Iris pigment epithelial cell (primary cell): ENCODE data around the gene OR4P4.

Experiments used
- DNase-seq: peaks from one replicate; pipeline ENCODE4 v3.0.0-alpha.2; 2011; ENCODE audit warnings: low read depth

OR4P4 gene

DNA sequence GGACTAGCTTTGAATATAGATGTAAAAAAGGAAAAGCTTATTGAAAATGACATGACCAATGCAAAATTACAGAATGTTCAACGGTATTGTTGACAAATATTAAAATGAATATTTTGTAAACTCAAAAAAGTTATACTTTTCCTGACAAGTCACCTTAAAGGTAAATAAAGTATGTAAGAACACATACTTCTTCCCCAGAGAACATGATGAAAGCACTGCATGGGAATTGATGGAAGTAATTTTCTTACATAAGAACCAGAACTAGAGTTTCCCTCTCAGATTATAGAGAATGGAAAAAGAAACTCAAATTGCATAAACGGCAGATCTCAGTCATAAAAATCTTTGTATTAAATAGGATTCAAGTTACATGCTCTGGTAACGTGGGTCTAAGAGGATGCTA lies at the start of gene OR4P4:
TSS of gene OR4P4 (plus strand) at position 301 of the 400 bp plus-strand sequence.
- DNase-seq, result no peak

GRCh38 chr11:55607545-55607944 lies 27.4 kb upstream of the OR4P4 start, which contains the start of gene OR4C11:
Gene OR4C11, minus strand, starts transcription at chr11:55607645. Its CDS starts 3,272 bp downstream, at chr11:55604373.
- no peak for DNase-seq

DNA sequence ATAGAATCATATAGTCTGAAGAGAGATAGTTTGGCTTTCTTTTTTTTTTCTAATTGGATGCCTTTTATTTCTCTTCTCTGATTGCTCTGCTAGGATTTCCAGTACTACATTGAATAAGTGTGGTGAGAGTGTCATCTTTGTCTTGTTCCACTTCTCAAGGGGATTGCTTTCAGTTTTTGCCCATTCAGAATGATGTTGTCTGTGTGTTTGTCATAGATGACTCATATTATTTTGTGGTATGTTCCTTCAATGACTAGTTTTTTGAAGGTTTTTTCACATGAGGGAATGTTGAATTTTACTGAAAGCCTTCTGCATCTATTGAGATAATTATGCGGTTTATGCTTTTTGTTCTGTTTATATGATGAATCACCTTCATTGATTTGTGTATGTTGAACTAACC lies 10.4 kb upstream of the OR4P4 start:
- no peak for DNase-seq

DNA sequence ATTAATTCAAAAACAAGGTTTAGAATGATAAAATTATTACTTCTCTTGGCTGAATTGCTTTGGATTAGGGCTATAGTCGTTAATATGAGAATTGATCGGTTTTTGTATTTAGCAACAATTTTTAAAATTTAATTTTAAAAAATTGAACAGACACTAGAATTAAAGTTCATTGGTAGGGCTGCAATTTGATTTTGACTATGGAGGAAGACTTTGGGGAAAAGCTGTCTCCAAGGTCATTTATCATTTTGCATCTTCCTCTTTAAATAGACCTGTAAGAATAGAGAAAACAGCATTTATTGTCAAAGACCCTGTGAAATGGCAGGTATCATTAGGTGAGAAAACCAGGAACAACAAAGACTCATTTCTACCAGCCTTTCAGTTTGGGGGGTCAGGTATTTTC lies 13.1 kb downstream of the OR4P4 start, which contains the start of gene OR4S2:
TSS of gene OR4S2 (plus strand) at position 301 of the 400 bp plus-strand sequence. CDS start 2,577 bp downstream, outside the sequence.
- no peak for DNase-seq

DNA sequence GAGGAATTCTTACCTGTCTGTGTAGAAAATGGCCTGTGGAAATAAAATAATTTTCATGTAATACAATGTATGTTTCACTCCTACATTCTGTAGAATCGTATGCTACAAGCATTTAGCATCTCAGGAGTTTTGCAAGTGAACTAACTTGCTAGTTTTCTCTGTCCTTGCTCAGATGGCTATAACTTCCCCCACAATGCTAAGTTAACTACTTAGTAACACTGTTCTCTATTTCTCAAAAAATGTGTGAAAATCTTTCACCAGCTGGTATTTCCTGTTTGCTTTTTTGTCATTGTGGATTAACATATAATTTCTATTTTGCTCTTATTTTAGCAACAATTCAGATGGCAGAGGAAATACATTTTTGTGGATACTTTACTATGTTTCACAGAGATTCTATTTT lies 17.6 kb downstream of the OR4P4 start:
- no peak for DNase-seq

- no peak for DNase-seq
Measured at GRCh38 chr11:55655096-55655495, 20.2 kb downstream of the OR4P4 start.

DNA sequence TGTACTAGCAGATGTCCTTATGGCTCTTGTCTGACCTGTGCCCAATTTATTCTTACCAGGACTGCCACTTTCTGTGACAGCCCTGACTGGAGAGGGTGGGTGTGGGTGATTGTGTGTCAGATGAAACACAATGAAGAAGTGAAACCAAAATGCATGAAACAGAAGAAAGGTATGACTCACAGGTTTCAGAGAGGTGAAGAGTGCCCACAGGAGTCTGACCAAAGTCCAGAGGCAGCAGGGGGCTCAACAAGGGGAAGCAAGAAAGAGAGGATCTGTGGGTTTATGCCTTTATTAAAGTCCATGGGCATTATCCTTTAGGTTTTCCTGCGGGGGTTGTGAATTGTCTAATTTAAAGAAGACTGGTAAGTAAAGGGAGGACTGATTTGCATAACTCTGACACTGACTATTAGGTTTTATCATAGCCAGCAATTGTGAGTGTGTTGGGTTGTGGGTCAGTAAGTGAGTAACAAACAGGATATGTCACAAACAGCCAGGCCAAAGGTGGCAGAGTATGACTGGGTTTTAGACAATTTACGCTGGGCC lies 23.2 kb downstream of the OR4P4 start:
- DNase-seq, result no peak

GRCh38 chr11:55658608-55659007 lies 23.7 kb downstream of the OR4P4 start:
- DNase-seq, result no peak

- DNase-seq, result no peak
Measured at GRCh38 chr11:55661901-55662300, 27.0 kb downstream of the OR4P4 start, which contains the start of gene OR4C6. Gene OR4C6, plus strand, starts transcription at chr11:55662201. Its CDS starts 2,966 bp downstream, at chr11:55665167.

GRCh38 chr11:55669376-55669775 lies 34.5 kb downstream of the OR4P4 start:
- no peak for DNase-seq

- DNase-seq, result no peak
Measured at GRCh38 chr11:55673860-55674259, 38.9 kb downstream of the OR4P4 start.
